ENCODE results near the gene NUP88.

GRCh38 chr17:5419959-5420653, 644 bp upstream of the NUP88 start, which contains the start of gene RPAIN:
- TF ChIP-seq EZH2 (optimal IDR thresholded peaks at IDR 0.05; ENCODE audit: low read depth, low read length) (no peak), CTCF (IDR thresholded peaks at IDR 0.05; ENCODE audit: low read length) (no peak), EZH2phosphoT487 (IDR thresholded peaks at IDR 0.05; ENCODE audit: low read length) (no peak)

Measured in MM.1S (cell line).